GM21423 (cell line): ENCODE results near the gene CD200.

ENCODE experiments used
- ATAC-seq: cut with Tn5 transposase; IDR thresholded peaks from one replicate; pipeline ENCODE4 v1.9.1; 2021; ENCODE audit warnings: mild to moderate bottlenecking, moderate library complexity; ENCODE audit not compliant: unreplicated experiment

Gene CD200

GRCh38 chr3:112407888-112408702, 75.1 kb downstream of the CD200 start:
- no peak for ATAC-seq

GRCh38 chr3:112409041-112409440, 76.1 kb downstream of the CD200 start:
- ATAC-seq, result no peak

DNA sequence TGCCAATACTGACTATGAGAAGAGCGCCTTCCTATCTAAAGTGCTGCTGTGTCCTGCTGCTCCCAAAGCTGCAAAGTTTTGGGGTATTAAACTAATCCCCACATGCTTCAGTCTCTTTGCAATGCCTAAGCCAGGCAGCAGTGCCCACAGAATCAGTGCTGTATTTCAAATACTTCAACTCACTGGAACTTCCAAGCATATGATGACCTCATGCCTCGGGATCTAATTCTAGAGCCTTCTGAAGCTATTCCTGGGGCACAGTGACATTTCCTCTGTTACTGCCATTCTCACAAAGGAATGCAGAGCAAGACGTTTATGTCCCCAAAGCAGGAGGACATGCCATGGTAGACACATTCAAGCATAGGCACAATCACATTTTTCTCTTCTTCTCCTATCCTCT, 78.5 kb downstream of the CD200 start:
- ATAC-seq, result no peak
